Panc1 (cell line): ENCODE data around the gene RNU5B-1. TPM values are rescaled to one million over a fixed set of nuclear protein-coding genes. Genes with fewer than 3 reads are reported as not detected.

Experiments used
- ATAC-seq: fragments of 200-7000 bp; cut with Tn5 transposase; 2 replicates; pipeline ENCODE4 v1.9.1; 2020; ENCODE audit warnings: mild to moderate bottlenecking, moderate library complexity
- BruUV-seq: library from RNA; stranded (reverse); fragments of 400-500 nt; replicated peaks from 2 replicates; lab custom pipeline; 2021; lab: Mats Ljungman, UMichigan
- CTCF ChIA-PET: fragments of 300-600 bp; sonication (Branson Sonifier 250); formaldehyde crosslinking; loops from one replicate; lab custom pipeline; 2022; ENCODE audit warnings: antibody characterized with exemption; lab: Charles Lee
- POLR2A ChIA-PET: fragments of 300-600 bp; sonication (Branson Sonifier 250); formaldehyde crosslinking; loops from one replicate; lab custom pipeline; 2022; ENCODE audit warnings: antibody characterized with exemption; lab: Charles Lee
- DNase-seq: peaks from one replicate; pipeline ENCODE4 v3.0.0-alpha.2; 2010; ENCODE audit warnings: low read depth, low spot score
- H3K27ac ChIP-seq: 2 replicates; pipeline ENCODE4 v1.5.1; 2011; ENCODE audit warnings: mild to moderate bottlenecking, low read length, inconsistent platforms
- H3K27me3 ChIP-seq: fragments of 200-500 bp; sonication (Bioruptor generic); 2 replicates; pipeline ENCODE4 v1.6.0; 2014; ENCODE audit warnings: low read length, inconsistent platforms; ENCODE audit not compliant: control insufficient read depth, insufficient read depth
- H3K36me3 ChIP-seq: fragments of 200-500 bp; sonication (Bioruptor generic); 2 replicates; pipeline ENCODE4 v1.5.1; 2014; ENCODE audit warnings: inconsistent platforms, mild to moderate bottlenecking, low read length, moderate library complexity; ENCODE audit not compliant: control insufficient read depth, insufficient read depth
- H3K4me1 ChIP-seq: 2 replicates; pipeline ENCODE4 v1.5.1; 2011; ENCODE audit warnings: inconsistent platforms, mild to moderate bottlenecking, low read length, moderate library complexity; ENCODE audit not compliant: control insufficient read depth, insufficient read depth
- H3K4me3 ChIP-seq, 2 experiments: 2 replicates each; pipeline ENCODE4 v1.5.1; 2011 to 2012; ENCODE audit warnings: low read depth in 2 of 2, low read length in 2 of 2, mild to moderate bottlenecking in 2 of 2, inconsistent platforms in 1 of 2, moderate library complexity in 1 of 2
- H3K9me3 ChIP-seq: fragments of 200-500 bp; sonication (Bioruptor generic); 2 replicates; pipeline ENCODE4 v1.5.1; 2014; ENCODE audit warnings: low read depth, mild to moderate bottlenecking, inconsistent platforms, low read length, moderate library complexity; ENCODE audit not compliant: control insufficient read depth, insufficient read depth
- CTCF ChIP-seq: fragments of 450-650 bp; IDR thresholded peaks from 2 replicates; pipeline ENCODE4 v1.5.1; 2017; ENCODE audit warnings: mild to moderate bottlenecking
- POLR2AphosphoS5 ChIP-seq: IDR thresholded peaks from 2 replicates; pipeline ENCODE4 v1.6.1; 2012; ENCODE audit warnings: mild to moderate bottlenecking, low read depth, low read length, moderate library complexity
- REST ChIP-seq, 2 experiments: IDR thresholded peaks; 2 replicates each; pipeline ENCODE4 v1.6.1; 2011 to 2012; ENCODE audit warnings: low read depth in 2 of 2, control low read depth in 1 of 2, low read length in 1 of 2, mild to moderate bottlenecking in 1 of 2, moderate library complexity in 1 of 2; ENCODE audit not compliant: insufficient read depth in 1 of 2
- SIN3A ChIP-seq: IDR thresholded peaks from 2 replicates; pipeline ENCODE4 v1.6.1; 2012; ENCODE audit warnings: low read depth, mild to moderate bottlenecking, low read length, moderate library complexity, borderline replicate concordance; ENCODE audit not compliant: insufficient read depth
- TCF7L2 ChIP-seq: IDR thresholded peaks from 2 replicates; pipeline ENCODE4 v1.6.1; 2011; ENCODE audit warnings: mild to moderate bottlenecking, low read depth, low read length, inconsistent platforms
- in situ Hi-C: cut with HindIII; loops from 2 replicates; pipeline ENCODE4 v1.10.0; 2016; ENCODE audit warnings: low sequenced_read_pairs, low pct_unique_long_range_greater_than_20kb
- intact Hi-C: fragments of 100-400 bp; cut with micrococcal nuclease; formaldehyde crosslinking; loops from one replicate; pipeline ENCODE4 v1.10.0; 2022; ENCODE audit not compliant: unreplicated experiment
- total RNA-seq: library from RNA; stranded (reverse); gene quantifications from one replicate; pipeline ENCODE4 v1.2.1, GENCODE V29; 2021; ENCODE audit not compliant: unreplicated experiment

The RNU5B-1 gene
- total RNA-seq, 1 experiment from 2014 or later, result not detected

GRCh38 chr15:65263313-65263712, 41.2 kb upstream of the RNU5B-1 start:
- BruUV-seq, result no TSS peak
- POLR2A ChIA-PET, result no interaction called here
- Histone ChIP-seq H3K36me3 (no peaks in the 10 kb centered on the region; the same call in 1 of the 2 replicates), H3K4me3 (no peak overlapping the region), H3K9me3 (no peaks in the 10 kb centered on the region), H3K27me3 (no peaks in the 10 kb centered on the region), H3K27ac (no peak overlapping the region), H3K4me1 (no peaks in the 10 kb centered on the region)
- TF ChIP-seq POLR2AphosphoS5, result no peak
- TF ChIP-seq CTCF, result no peak
- no peak for TF ChIP-seq TCF7L2
- no peak for TF ChIP-seq SIN3A
- TF ChIP-seq REST (IDR thresholded peaks at IDR 0.05; ENCODE audit: insufficient read depth in 1 of 2, low read depth in 2 of 2, low read length in 1 of 2), result no peak
- CTCF ChIA-PET, result no interaction called here
- ATAC-seq, result no peak
- DNase-seq, result no peak
- in situ Hi-C loops (no loop called here), intact Hi-C loops (no loop called here)

DNA sequence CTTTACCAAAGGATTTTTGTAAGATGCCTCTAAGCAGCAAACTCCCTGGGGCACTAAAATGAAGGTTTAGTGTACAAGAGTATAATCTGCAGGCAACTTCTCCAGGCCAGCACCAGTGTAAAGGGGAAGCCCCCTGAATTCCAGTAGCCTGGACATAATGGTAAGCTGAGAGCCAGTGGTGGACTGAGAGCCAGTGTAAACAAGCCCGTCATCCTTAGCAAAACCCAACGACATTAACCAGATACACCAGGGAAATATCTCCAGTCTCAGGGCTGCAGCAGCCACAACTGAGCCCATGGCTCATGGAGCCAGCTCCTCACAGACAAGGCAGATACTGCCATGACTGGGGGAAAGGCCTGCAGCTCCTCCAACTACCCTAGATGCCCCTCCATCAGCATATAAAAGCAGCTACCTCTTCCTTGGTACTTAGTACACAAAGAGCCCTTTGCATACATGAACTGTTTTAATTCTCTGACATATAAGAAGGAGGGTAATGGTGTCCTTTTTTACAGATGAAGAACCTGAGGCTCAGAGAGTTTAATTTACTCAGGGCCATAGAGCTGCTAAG, 39.5 kb upstream of the RNU5B-1 start:
- Histone ChIP-seq H3K27me3 (no peaks in the 10 kb centered on the region), H3K4me3 (no peak overlapping the region), H3K36me3 (no peaks in the 10 kb centered on the region; the same call in 1 of the 2 replicates), H3K27ac (no peak overlapping the region), H3K4me1 (no peaks in the 10 kb centered on the region), H3K9me3 (no peaks in the 10 kb centered on the region)
- ATAC-seq, result no peak
- ChIA-PET POLR2A (interaction anchor here (0.5 to 0.6 kb wide), 2 partner anchors 19 to 451 kb away, joined by 6 to 23 read pairs; no protein-coding TSS in a partner anchor), CTCF (interaction anchor here (0.5 kb wide), 1 partner anchor 19 kb away, joined by 6 read pairs; no protein-coding TSS in a partner anchor)
- BruUV-seq, result no TSS peak
- DNase-seq, result no peak
- no peak for TF ChIP-seq REST (IDR thresholded peaks at IDR 0.05; ENCODE audit: insufficient read depth in 1 of 2, low read depth in 2 of 2, low read length in 1 of 2)
- TF ChIP-seq POLR2AphosphoS5, result no peak
- no peak for TF ChIP-seq CTCF
- TF ChIP-seq SIN3A, result no peak
- no peak for TF ChIP-seq TCF7L2
- intact Hi-C loops, result no loop called here
- in situ Hi-C loops, result no loop called here
